ENCODE data around the gene KIF5A. TPM values are rescaled to one million over a fixed set of nuclear protein-coding genes. Genes with fewer than 3 reads are reported as not detected.

Gene KIF5A
- total RNA-seq, 1 experiment from 2014 or later, result not detected

- no peak for DNase-seq (ENCODE audit: low spot score)
Measured at GRCh38 chr12:57619434-57620244, 69.8 kb downstream of the KIF5A start.

- DNase-seq (ENCODE audit: low spot score), result no peak
Measured at GRCh38 chr12:57620245-57620935, 70.5 kb downstream of the KIF5A start.

DNA sequence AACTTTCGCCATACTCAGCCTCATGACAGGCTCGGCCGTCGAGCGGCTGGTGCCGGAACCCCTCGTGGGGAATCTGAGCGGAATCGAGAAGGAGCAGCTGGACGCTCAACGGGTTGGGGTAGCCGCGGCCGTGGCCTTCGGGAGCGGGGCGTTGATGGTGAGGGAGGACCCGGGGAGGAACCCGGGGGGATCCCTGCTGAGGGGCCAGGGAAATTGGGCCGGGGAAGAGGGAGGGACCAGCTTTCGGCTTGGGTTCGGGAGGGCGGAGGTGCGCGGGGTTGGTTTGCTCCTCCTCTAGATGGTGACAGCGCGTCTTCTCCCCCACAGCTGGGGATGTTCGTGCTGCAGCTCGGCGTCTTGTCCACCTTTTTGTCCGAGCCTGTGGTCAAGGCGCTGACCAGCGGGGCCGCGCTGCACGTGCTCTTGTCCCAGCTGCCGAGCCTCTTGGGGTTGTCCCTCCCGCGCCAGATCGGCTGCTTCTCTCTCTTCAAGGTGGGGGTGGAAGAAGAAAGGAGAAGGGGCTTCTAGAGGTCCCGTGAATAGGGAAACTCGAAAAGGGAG lies 71.2 kb downstream of the KIF5A start:
- no peak for DNase-seq (ENCODE audit: low spot score)

DNA sequence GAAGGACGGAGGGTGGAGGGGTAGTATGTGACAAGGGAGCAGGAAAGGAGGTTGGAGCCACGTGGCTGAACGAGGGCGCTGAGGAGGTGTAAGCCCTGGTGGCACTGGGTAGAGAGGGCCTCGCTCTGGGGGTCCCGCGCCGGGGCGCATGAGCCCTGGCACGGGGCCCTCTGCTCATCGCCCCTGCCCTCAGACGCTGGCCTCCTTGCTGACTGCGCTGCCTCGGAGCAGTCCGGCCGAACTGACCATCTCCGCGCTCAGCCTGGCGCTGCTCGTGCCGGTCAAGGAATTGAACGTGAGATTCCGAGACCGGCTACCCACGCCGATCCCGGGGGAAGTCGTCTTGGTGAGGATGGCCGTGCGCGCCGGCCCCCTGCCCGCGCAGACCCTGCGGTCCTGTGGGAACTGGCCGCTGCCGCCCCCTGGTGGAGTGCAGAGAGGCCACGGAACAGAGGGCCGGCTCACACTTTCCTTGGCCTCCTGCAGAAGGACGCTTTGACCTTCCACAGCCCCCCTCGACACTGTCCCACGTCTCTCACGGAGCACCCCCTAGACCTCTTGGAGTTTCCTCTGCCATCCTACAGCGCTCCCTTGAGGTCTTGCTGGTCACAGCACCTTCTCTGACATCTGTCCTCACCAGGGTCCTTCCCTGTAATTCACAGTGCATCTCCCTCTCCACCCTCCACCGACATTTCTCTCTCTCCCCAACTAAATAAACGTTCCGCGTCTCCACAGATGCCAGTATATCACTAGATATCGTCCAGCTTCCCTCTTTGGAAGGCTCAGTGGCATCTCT lies 71.9 kb downstream of the KIF5A start:
- DNase-seq (ENCODE audit: low spot score), result peak; percentile 23

DNA sequence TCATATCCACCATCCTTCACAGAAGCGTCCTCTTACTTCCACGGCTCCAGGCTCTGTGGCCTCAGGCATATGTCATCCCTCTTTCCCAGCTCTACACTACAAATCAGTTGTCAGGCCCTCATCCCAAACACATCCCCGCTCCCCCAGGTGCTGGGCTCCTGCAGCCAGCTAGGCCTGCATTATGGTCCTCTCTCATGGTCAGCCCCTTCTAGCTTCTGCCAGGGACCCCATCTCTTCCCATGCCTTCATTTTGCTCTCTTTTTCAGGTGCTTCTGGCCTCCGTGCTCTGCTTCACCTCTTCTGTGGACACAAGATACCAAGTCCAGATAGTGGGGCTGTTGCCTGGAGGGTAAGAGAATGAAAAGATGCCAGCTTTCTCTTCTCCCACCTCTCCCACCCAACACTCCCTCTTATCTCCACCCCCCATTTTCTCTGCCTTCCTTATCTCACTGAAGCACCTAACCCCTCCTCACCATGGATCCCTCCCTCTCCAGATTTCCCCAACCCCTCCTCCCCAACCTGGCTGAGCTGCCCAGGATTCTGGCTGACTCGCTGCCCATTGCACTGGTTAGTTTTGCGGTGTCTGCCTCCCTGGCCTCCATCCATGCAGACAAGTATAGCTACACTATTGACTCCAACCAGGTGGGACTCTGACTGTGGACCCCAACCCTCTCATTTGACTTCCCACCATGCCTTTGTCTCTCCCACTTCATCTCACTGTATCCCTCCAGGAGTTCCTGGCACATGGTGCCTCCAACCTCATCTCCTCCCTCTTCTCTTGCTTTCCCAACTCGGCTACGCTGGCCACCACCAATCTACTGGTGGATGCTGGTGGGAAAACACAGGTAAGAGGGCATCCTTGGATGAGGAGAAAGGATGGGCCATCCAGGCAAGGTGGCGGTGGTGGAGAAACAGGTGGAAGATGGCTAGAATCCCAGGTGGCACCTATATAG lies 72.7 kb downstream of the KIF5A start:
- no peak for DNase-seq (ENCODE audit: low spot score)

DNA sequence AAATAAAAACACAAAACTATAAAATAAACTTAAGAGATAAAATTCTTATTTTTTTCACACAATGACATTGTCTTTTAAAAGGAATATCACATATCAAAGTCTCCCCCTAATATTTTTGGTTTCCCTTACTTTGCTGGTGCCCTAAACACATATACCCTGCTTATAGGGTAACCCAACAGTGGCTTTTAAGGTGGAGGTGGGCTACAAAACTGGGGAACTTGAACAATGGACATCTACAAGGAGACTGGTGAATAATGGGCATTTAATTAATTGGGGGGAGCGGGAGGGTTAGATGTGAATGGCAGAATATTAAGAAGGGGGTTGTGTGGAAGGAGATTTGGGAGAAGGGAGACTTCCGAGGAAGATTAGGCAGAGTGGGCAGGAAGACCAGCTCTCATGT lies 73.5 kb downstream of the KIF5A start:
- DNase-seq (ENCODE audit: low spot score), result no peak

DNA sequence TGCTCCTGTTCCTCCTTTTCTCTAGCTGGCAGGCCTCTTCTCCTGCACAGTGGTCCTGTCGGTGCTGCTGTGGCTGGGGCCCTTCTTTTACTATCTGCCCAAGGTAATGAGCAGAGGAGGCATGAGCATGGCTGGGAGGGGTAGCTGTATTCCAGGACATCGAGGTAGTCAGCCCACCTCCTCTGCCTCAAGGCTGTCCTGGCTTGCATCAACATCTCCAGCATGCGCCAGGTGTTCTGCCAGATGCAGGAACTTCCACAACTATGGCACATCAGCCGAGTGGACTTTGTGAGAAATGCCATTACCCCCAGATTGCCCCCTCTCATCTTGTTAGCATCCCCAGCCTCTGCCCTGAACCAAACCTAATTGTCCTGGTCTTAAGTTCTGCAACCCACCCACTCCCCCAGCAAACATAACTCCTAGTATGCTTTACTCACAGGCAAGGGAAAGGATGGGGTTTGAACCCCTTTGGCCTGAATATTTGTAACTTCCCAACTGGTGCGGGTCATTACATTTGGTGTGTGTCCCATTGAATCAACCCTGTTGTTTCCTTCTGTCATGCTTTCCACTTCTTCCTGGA lies 74.1 kb downstream of the KIF5A start:
- DNase-seq (ENCODE audit: low spot score), result no peak

GRCh38 chr12:57624441-57625220 lies 74.8 kb downstream of the KIF5A start:
- DNase-seq (ENCODE audit: low spot score), result no peak

DNA sequence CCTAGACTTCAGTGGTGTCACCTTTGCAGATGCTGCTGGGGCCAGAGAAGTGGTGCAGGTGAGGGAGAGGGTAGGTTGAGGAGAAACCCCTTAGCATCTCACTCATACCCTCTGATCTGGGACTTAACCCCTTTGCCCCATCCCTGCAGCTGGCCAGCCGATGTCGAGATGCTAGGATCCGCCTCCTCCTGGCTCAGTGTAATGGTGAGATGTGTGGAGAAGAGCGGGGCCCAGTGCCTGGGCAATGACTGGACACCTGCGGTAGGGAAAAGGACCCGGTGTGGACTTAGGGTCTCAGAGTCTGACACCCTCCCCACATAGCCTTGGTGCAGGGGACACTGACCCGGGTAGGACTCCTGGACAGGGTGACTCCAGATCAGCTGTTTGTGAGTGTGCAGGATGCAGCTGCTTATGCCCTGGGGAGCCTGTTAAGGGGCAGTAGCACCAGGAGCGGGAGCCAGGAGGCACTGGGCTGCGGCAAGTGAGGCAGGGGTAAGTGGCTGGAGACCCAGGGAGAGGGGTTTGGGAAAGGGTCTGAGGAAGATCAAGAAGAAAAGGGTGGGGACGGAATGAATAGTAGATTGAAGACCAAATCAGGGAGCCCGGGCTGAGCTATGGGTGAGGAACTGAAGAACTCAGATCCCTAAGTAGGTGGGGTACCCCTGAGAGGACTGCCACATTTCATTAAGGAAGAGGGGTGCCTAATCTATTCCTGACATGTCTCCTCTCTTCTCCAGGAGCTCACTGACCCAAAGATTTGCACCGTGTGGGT lies 75.6 kb downstream of the KIF5A start:
- DNase-seq (ENCODE audit: low spot score), result no peak

DNA sequence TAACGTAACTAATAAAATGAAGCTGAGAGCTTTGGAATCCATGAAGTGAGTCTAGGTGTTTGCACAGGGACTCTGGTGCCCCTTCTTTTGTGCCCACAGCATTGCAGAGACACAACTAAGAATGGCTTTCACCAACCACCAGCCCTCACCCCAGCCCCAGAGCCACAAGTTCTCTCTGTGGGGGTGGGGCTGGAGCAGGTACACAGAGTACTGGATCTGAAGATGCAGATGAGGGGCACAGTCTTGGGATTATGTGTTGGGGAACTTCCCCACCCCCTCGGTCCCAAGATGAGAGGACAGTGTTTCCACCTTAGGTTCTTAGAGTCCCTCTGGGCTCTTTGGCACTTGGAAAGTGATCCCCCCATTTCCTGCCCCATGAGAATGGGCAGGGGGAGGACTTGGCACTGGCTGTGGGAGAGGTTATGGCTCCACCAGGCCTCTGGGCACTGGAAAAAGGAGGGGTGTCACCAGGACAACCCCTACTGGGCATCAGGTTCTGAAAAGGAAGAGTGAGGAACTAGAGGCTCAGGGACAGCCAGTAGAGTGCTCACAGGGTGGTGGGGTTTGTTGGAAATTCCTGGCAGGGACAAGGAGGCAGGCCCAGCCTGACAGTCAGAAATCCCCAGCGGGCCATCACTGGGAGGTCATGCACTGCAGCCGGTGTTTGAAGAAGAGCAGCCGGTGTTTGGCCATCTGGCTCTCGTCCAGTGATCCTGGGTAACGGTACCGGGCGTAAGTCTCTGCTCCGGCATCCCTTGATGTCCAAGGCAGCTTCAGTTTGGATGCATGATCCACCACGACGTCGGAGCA lies 76.5 kb downstream of the KIF5A start:
- DNase-seq (ENCODE audit: low spot score), result no peak

GRCh38 chr12:57626921-57627445 lies 77.1 kb downstream of the KIF5A start:
- no peak for DNase-seq (ENCODE audit: low spot score)

DNA sequence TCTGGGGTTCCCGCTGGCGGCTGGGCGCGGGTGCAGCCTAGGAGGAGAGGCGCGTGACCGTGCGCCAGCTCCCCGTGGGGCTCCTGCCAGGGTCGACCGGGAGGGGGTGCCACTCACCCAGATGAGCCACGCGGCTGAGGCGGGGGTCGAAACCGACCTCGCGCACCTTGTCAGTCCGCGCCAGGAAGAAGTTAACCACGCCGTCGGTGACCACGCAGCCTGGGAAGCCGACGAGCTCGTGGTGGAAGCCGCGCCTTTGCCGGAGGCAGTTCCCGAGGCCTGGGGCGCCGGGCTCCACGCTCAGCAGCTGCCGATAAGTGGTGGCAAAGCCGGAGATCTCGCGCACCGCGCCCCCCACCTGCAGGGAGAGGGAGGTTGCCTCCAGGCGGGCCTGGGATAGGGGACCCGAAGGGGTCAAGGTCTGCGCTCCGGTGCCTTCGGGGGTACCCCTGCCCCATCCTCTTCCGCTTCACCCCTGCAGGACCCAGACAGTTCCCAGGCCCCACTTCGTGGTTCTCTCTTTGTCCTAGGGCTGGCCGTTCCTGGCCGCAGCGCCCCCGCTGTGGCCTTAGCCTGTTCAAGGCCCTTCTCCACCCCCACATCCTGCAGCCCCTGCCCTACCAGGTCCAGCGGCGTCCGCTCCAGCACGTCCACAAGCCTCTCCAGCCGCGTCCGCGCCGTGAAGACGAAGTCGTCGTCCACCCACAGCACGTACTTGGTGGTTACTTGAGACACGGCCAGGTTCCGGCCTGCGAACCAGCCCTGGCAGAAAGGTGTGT lies 77.8 kb downstream of the KIF5A start:
- no peak for DNase-seq (ENCODE audit: low spot score)

- no peak for DNase-seq (ENCODE audit: low spot score)
Measured at GRCh38 chr12:57628280-57629191, 78.7 kb downstream of the KIF5A start.

DNA sequence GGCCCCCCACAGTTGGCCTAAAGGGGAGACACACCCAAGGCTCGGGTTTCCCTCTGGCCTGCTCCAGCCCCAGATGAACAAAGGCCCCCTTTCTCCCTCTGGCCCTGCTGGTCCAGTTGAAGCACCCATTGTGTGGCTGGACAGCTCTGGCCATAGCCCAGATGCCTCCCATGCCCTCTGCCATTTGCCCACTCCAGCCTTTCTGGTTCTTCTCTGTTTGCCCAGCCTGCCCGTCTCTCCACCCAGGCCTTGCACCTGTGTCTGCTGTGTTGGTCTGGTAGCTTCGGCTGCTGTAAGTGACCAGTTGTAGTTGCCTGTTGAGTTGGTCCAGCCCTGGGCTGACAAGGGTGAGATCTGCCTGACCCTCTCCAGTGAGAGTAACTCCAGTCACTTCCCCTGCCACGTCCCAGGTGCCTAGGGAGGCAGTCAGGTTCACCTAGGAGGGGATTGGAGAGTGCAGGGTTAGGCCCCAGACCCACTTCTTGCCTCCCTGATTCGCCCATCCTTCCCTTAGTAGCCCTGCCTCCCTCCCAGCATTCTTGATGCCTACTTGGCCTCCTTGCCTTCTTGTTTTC lies 80.1 kb downstream of the KIF5A start:
- no peak for DNase-seq (ENCODE audit: low spot score)

- no peak for DNase-seq (ENCODE audit: low spot score)
Measured at GRCh38 chr12:57630891-57631433, 81.1 kb downstream of the KIF5A start.

Data from HT-29 (cell line).